Endometrium (tissue), 2 donors: ENCODE data around the gene FMN1.
A peak's percentile ranks its signal among the peaks of the same experiment; 100 is the strongest.

ENCODE experiments used
- FAIRE-seq: peaks from 2 replicates; lab custom pipeline; 2012; peaks lifted over from hg19 to GRCh38; lab: Jason Lieb, UNC
- donor health status: control.
- donor health status: control.

FMN1 gene

GRCh38 chr15:32765236-32765635 is 429.3 kb downstream of the FMN1 start:
- FAIRE-seq: no peak

GRCh38 chr15:32763295-32763694 is 431.2 kb downstream of the FMN1 start:
- no peak for FAIRE-seq

GRCh38 chr15:32757426-32757825 is 437.1 kb downstream of the FMN1 start:
- peak; percentile 15 for FAIRE-seq

- FAIRE-seq: no peak
Measured at GRCh38 chr15:32750979-32751378, 443.5 kb downstream of the FMN1 start.

GRCh38 chr15:32747921-32748342 is 446.6 kb downstream of the FMN1 start:
- no peak for FAIRE-seq

- FAIRE-seq: no peak
Measured at GRCh38 chr15:32746116-32746857, 448.2 kb downstream of the FMN1 start.

- FAIRE-seq: no peak
Measured at GRCh38 chr15:32743411-32744140, 450.9 kb downstream of the FMN1 start.

GRCh38 chr15:32739522-32740063 is 454.9 kb downstream of the FMN1 start:
- no peak for FAIRE-seq

- FAIRE-seq: no peak
Measured at GRCh38 chr15:32738666-32739065, 455.8 kb downstream of the FMN1 start.

GRCh38 chr15:32737304-32737703 is 457.2 kb downstream of the FMN1 start:
- no peak for FAIRE-seq

- FAIRE-seq: no peak
Measured at GRCh38 chr15:32736701-32737061, 457.8 kb downstream of the FMN1 start.

GRCh38 chr15:32735989-32736700 is 458.4 kb downstream of the FMN1 start:
- FAIRE-seq: no peak

GRCh38 chr15:32733281-32733680 is 461.2 kb downstream of the FMN1 start:
- no peak for FAIRE-seq

GRCh38 chr15:32732574-32733157 is 461.8 kb downstream of the FMN1 start:
- FAIRE-seq: no peak

GRCh38 chr15:32730677-32731654 is 463.5 kb downstream of the FMN1 start:
- FAIRE-seq: no peak

- FAIRE-seq: no peak
Measured at GRCh38 chr15:32729700-32730395, 464.7 kb downstream of the FMN1 start.

GRCh38 chr15:32723171-32723948 is 471.2 kb downstream of the FMN1 start:
- FAIRE-seq: no peak

- no peak for FAIRE-seq
Measured at GRCh38 chr15:32722136-32722535, 472.4 kb downstream of the FMN1 start.

GRCh38 chr15:32721596-32721995 is 472.9 kb downstream of the FMN1 start:
- no peak for FAIRE-seq
